Femur (tissue), 1 donor: ENCODE results near the gene RDH14.

ENCODE experiments used
- DNase-seq: peaks from one replicate; pipeline ENCODE4 v3.0.0-alpha.2; 2017

RDH14 gene, protein sequence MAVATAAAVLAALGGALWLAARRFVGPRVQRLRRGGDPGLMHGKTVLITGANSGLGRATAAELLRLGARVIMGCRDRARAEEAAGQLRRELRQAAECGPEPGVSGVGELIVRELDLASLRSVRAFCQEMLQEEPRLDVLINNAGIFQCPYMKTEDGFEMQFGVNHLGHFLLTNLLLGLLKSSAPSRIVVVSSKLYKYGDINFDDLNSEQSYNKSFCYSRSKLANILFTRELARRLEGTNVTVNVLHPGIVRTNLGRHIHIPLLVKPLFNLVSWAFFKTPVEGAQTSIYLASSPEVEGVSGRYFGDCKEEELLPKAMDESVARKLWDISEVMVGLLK

DNA sequence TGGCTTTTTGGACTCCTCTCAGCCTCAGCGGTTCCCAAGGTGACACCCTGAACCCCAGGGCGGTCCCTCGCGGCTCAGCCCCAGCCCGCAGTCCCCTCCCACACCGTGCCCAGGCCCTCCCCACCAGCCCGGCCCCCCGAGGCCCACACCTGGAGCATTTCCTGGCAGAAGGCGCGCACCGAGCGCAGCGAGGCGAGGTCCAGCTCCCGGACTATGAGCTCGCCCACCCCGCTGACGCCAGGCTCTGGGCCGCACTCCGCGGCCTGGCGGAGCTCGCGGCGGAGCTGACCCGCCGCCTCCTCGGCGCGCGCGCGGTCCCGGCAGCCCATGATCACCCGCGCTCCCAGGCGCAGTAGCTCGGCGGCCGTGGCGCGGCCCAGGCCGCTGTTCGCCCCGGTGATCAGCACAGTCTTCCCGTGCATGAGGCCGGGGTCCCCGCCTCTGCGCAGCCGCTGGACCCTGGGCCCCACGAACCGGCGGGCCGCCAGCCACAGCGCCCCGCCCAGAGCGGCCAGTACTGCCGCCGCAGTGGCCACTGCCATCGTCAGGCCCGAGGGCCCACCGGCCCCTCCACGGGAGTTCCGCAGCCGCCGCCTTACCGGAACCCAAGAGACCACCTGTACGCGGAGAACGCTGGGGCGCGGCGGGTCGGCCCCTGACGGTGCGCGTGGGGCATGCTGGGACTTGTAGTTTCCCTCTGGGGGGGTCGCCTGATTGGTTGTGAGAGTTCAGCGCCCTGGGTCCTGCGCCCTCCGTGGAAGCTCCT, at the start of gene RDH14:
Gene RDH14, minus strand, starts transcription at position 623 of the 766 bp plus-strand sequence. Its CDS starts 81 bp downstream, at position 542.
- DNase-seq: peak; percentile 96

DNA sequence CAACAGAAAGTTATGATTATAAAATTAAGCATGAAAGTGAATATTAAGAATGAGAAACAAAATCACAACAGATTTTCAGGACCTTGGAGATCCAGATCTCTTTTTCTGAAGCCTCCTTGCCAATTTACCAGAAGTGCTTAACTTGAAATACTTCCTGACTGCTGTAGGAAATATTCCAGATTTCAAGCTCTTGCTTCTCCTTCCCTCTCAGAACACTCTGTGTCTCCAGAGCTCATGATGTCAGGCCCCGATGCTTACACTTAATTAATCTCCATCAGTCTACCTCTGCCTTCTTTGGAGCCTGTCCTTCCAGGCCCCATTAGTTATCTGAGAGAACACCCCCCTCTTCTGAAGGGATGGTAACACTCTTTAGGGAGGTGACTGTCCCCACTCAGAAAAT, 49.6 kb upstream of the RDH14 start:
- no peak for DNase-seq

DNA sequence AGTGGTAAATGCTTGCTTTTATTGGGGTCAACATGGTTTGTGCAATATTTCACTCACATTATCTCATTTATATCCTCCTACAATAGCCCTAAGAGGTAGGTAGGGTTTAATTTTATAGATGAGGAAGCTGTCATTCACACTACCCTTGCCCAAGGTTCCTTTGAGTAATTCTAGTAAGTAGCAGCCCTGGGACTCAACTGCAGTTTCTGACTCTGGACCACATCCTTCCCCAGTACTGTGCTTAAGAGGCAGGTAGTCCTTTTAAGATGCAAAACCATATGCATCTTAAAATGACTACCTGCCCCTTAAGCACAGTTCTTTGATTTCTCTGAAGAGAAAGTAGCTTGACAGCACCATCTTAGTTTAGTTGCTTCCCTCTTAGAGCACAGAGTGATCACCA, 44.7 kb upstream of the RDH14 start:
- DNase-seq: no peak

DNA sequence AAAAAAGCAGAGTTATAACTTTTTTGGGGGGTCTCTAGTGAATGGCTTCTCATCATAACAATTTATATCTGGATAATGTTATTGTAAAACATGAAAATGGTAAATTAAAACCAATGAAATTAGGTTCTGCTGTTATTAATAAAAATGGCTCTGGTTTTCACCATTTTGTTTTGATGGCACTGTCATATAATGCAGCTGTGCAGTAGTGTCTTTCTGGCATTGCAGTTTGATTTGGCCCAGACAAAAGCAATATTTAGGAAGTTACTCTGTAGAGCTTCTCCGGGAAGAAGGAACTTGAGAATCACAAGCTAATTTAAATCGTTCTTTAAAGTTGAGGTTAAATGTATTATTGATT, 44.1 kb upstream of the RDH14 start:
- no peak for DNase-seq

DNA sequence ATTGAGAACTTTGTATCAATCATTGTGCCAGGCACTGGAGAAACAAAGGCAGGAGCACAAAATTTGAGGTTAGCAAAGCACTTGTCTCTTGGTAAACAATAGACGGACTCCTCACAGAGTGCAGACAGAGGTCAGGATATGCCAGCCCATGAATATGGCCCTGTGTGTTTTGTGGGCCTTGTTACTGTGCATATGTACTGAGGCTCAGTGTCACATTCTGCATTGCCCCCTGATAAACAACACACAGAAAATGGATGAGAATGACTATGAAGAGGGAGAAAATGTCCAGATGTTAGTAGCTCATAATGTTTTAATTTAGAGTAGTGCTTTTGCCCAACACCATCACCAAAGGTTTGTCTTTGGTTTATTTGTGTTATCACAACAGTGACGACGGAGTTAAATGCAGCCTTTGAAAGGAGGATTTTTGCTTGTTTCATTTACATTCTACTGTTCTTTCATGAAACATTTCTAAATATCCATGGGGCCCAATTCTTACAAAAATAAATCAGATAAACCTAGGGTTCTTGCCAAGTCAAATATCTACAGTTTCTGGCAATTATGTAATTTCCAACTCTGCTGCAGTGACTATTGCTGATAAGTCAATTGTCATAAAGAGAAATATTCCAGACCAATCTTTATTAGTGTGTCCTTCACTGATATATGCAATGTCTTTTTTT, 43.5 kb upstream of the RDH14 start:
- DNase-seq: no peak

DNA sequence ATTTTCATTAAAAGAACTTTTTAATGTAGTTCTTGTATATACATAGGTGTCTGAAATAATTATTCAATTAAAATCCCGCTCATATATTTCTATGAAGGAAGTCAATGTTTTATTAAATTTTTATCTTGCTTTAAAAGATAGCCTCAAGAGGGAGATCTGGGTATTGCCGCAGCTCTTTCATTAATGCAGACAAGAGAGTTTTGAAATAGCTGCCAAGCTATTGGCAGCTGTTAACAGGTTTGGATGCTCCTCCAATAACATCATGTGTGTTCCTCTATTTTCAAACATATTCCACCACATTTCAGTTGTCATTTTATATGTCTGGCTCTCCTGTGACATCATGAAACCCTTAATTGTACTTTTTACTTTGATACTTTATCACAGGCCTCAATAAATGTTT, 41.8 kb upstream of the RDH14 start:
- DNase-seq: no peak

DNA sequence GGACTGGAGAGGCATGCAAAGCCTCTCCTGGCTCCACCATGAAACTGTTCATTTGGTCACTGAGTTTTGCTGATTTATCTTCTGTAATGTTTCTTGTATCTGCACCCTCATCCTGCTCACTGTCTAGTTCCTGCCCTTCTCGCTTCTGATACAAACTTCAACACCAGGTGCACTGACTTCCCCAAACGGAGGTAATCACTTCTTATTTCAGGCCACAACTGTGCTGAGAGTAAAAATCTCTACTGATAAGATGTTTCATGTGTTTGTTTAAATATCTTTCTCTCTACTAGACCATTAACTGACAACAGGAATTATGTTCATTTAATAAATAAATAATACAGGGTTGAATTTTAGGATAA, 39.8 kb upstream of the RDH14 start:
- no peak for DNase-seq

DNA sequence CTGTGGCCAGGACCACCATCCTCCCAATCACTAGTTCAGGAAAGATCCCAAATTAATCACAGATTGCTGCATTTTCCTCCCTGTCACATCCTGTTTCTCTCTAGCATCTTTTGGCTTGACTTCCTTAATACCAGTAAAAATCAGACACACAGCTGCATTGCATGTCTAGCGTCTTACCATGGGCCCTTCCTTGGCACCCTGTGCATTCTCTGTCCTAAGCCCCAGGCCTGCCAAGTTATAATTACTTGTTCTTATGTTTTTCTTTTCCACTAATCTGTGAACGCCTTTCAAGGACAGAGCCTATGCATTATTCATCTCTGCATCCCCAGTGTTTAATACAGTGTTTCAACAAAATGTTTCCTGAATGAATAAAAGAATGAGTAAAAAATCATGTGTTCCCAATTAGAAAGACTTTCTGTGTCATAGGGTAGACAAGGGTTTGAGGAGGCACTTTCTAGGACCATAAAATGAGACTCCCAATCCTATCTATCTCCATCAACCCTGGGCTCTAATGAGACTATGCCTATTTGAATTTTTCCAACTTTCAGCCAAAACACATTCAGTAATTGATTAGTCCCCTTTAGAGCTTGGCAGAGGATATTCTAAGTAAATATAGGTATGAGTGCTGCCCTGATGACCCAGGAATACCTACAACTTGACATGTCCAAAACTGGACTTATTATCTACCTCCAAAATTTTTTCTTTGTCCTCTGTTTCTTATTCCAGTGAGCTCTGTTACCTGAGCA, 39.2 kb upstream of the RDH14 start:
- peak; percentile 23 for DNase-seq

DNA sequence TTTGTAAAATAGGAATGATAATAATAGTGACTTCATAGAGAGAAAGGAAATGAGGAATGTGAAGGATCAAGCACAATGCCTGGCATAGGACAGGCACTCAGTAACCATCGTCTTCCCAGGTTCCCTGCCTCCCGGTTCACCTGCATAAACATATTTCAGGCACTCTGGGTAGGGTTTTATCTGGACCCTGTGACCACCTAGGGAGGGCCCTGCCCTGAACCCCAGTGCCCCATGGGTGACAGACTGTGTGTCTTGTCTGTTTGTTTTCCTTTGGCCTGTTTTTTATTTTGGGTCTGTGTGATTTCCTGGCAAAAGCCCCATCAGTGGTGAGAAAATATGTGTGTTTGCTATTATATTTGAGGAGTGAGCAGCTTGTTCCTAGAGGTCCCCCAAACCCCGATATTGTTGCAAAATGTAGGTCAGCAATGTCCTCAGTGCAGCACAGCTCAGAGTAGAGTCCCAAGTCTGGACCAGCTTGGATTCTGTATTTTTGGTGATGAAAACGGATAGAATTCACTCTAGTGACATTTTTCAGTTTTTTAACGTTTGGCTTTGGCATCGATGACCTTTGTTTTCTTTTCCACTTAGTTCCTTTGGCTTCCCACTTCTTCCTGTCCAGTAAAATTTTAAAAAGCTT, 38.5 kb upstream of the RDH14 start:
- peak; percentile 18 for DNase-seq

DNA sequence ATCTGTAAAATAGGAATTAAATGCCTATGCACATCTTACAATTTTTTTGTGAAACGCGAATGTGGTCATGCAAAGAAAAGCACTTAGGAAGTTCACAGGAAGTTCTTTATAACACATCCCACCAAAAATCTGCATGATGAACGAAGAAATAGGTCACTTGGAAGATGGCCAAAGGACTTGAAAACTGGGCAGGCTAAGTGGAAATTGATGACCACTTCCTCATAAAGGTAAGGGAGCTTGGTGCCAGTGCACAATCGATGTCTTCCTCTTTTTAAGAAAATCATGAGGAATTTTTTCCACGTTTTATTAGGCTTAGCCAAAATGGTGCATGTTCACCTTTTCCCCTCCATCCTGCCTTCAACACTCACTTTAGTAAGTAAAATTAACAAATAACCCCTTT, 37.2 kb upstream of the RDH14 start:
- no peak for DNase-seq

DNA sequence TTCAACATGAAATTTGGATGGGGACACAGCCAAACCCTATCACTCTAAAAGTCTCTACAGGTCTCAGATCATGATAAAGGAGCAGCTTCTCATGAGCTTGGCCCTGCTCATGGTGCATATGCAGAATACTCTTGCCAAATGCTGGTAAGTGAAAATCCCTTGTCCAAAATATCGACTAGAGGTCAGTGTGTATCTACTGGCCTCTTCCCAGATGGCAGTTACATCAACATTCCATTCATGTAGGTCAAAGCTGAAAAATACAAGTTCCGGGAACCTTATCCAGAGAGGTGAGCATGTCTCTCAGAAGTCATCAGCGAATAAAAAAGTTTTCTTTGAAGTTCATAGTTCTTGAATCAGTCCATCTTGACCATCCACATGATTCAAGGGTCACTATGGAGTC, 36.5 kb upstream of the RDH14 start:
- no peak for DNase-seq

DNA sequence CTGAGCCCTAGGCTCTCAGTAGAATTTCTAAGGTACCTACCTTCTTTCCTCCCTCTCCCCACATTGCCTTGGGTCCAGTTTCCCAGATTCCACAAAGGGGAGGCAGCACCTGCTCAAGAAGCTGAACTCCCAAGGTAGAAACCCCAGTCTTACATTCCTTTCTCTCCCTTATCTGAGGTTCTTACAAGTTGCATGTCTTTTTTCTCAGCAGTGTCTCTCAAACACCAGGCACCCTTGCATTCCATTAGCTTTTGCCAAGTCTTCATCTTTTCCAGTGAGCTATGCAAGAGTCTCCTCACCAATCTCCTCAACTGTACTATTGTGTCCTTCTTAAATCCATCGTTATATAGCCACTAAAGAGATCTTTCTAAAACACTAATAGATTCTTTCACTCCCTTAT, 33.0 kb upstream of the RDH14 start:
- no peak for DNase-seq

DNA sequence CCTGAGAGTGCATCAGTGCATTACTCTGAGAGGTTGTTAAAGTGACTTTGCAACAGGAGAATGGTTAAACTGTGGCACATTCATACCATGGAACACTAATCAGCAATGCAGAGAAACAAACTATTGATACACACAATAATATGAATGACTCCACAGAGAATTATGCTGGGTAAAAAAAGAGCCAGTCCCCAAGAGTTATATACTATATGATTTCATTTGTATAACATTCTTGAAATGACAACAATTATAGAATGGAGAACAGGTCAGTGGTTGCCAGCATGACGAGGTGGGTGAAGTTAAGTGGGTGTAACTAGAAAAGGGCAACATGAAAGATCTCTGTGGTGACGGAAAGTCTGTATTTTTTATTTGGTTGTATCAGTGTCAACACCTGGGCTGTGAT, 31.9 kb upstream of the RDH14 start:
- no peak for DNase-seq

DNA sequence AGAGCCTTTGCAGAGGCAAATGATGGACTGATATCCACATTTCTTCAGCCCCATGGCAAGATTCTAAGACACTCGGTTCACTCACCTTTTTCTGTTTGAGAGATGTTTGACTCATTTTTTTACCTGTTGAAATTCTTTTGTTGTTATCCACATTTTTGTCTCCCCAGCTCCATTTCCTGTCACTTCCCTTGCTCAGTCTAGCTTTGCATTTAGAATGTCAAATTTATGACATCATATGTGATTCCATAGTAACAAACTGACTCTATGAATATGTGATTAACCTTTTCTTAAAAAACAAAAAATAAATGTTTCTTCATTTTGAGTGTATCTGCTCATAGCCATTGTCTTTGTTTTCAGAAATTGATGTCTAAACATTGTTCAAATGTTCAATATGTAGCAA, 28.9 kb upstream of the RDH14 start, which contains the start of gene NT5C1B:
Gene NT5C1B, minus strand, starts transcription at position 216 of the 400 bp plus-strand sequence. Its CDS starts 101 bp downstream, at position 115.
- no peak for DNase-seq

DNA sequence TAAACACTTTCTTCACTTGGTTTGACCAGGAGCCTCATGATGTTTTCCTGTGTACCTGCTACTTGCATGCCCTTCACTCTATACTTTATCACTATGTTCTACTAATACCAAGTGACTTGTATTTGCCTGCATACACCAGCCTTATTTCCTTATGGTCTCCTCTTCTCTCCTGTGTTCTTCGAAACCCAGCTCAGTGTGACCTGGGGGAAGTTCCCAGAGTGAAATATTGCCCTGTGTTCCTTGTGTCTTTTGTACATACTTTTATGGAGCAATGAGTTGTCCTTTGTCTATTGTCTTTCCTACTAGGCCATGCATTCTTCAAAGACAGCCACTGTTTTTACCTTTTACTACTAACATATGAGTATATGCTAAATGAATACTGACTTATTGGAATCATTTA, 28.3 kb upstream of the RDH14 start:
- DNase-seq: no peak

DNA sequence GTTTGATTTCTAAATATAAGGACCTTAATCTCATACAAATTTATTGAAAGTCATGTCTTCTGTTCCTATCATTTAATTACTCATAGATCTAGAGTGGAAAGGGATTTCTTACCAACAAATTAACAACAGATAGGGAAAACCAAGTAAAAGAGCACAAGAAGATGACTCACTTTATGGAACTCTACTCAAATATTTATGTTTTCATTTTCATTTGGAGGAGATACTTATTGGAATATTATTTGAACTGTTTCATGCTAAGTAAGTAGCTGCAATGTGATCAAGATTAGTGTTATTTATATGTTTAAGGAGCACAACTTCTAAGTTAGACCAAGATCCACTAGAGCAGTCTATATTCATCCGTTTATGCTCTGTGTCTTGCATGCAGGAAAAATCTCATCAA, 27.6 kb upstream of the RDH14 start:
- no peak for DNase-seq

DNA sequence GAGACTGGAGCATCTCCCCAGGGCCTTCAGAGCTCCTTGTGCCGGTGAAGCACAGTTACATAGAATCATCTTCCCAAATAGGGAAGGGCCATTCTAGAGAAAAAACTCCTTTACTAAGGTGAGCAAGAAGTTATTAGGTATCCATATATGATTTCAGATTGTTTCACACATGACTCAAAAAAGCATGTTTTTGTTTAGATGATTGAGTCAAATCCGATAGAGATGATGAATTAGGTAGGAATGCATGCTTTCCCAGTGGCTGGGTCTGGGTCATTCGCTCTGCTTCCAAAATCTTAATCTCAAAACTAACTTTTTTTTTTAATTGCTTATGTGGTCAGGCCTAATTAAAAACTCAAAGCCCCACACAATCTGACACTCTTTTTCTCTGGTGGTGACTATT, 25.1 kb upstream of the RDH14 start:
- DNase-seq: no peak

DNA sequence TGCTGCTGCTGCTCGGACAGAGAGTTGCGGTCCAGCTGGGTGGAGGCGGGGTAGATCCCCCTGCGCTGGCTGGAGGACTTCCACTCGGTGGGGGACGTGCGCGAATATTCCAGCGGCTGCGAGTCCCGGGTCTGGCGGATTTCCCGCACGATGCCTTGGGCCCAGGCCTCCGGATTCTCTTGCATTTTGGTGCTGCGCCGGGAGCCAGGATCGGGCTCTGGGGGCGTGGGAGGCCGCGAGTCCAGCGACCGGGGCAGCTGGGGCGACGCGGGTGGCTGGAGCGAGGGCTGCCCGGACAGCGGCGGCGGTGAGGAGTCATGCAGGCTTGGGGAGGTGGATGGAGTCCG, 24.1 kb upstream of the RDH14 start:
- no peak for DNase-seq

DNA sequence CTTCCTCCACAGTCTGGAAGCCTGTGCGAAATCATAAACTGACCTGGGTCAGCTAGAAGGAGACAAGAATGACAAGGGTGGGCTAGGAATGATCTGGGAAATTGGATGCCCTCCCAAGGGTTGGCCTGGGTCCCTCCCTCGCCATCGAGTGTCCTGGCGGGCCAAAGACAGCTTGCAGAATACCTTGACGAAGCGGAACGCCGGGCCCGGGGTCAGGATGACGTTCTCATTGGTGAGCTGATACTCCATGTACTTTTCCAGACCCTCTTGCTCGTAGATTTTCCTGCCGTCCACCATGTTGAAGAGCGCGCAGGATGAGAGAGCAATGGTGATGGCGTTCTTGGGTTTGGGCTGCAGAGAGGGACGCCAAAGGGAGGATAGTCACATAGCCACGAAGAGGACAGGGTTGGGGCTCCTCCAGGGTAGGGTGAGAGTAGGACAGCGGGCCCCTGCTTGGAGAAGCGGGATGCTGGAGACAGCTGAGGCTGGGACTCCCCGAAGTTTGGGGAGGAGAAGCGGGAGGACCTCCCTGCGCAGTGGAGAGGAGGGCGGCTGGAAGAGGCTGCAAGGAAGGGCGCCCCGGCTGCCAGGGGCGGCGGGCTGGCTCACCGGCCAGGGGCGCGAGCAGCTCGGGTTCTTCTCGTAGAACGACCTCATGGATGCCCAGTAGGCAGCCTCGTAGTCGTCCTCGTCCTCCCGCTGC, 23.6 kb upstream of the RDH14 start:
- DNase-seq: no peak

DNA sequence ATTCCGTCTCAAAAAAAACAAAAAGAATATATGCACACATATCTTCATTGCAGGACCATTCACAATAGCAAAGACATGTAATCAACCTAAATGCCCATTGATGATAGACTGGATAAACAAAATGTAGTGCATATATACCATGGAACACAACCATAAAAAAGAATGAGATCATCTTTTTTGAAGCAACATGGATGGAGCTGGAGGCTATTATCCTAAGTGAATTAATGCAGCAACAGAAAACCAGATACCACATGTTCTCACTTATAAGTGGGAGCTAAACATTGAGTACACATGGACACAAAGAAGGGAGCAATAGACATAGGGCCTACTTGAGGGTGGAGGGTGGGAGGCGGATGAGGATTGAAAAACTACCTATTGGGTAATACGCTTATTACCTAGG, 20.2 kb upstream of the RDH14 start:
- DNase-seq: no peak

DNA sequence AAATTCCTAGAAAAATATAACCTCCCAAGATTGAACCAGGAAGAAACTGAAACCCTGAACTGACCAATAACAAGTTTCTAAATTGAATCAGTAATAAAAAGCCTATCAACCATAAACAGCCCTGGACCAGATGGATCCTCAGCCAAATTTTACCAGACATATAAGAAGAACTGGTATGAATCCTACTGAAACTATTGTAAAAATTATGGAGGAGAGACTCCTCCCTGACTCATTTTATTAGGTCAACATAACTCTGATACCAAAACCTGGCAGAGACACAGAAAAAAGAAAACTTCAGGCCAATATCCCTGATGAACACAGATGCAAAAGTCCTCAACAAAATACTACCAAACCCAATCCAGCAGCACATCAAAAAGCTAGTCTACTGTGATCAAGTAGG, 17.6 kb upstream of the RDH14 start:
- no peak for DNase-seq

DNA sequence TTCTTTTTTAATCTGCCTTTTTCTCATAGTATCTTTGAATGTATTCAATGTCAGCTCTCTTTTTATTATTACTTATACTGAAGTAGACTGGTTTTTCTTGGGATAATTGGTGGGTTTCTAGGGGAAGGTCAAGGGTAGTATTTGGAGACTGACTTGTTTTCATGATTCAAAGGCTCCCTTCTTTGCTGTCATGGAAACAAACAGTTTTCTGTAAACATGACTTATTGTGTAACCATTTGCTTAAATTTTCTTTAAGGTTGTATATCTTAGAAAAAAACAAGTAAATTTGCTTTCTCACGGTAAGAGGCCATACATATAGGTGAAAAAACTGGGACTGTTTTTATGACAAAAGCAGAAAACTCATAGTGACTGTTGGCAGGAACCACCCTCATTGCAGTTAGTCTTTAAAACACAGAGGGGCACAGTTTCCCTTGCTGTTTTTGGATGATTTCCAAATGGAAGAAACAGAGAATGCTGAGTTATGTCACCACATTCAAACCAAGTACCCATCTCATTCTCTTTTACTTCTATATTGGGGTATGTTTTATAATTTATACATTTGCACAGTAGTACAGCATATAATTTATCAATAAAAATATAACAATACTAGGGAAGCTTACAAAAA, 5.8 kb upstream of the RDH14 start:
- no peak for DNase-seq
